ENCODE measurements around the gene GART.

- TF ChIP-seq CTCF (conservative IDR thresholded peaks at IDR 0.05; ENCODE audit: low read length) = peak; percentile 38
- TF ChIP-seq EZH2phosphoT487 (IDR thresholded peaks at IDR 0.05; ENCODE audit: borderline replicate concordance) = no peak
Observed at GRCh38 chr21:33479679-33480480, 62.0 kb downstream of the GART start, which contains the start of gene TMEM50B.

Data from Loucy (cell line).